Esophagus squamous epithelium (tissue), 4 donors: ENCODE results near the gene OTOS.

Experiments used
- CTCF ChIP-seq, 6 experiments: fragments of 450-650 bp in 4 of 6; fragments of 200-600 bp in 2 of 6; sonication (generic) in 2 of 6; IDR thresholded peaks; one replicate each; pipeline ENCODE4 v1.5.1; 2016 to 2019; ENCODE audit warnings: antibody characterized with exemption in 6 of 6, mild to moderate bottlenecking in 4 of 6, moderate library complexity in 4 of 6
- POLR2A ChIP-seq, 4 donors: fragments of 450-650 bp; IDR thresholded peaks; one replicate each; pipeline ENCODE4 v1.6.1; 2017; ENCODE audit warnings: antibody characterized with exemption in 4 of 4, mild to moderate bottlenecking in 4 of 4, moderate library complexity in 3 of 4

GRCh38 chr2:240135706-240136012 is 4.8 kb downstream of the OTOS start:
- TF ChIP-seq POLR2A (IDR thresholded peaks at IDR 0.05) (no peak), CTCF (IDR thresholded peaks at IDR 0.05) (no peak)
